Right cardiac atrium (tissue), 5 donors: ENCODE results near the gene PCDHB6. TPM values are rescaled to one million over a fixed set of nuclear protein-coding genes. Genes with fewer than 3 reads are reported as not detected.
"Not testable (repeated sequence)": the region's sequence is repeated elsewhere in the genome, so short reads cannot be mapped to it uniquely, and the experiment has no call there.

Source experiments
- ATAC-seq, 2 donors: fragments of 200-7000 bp; cut with Tn5 transposase; one replicate each; pipeline versions ENCODE4 v1.8.0 to v1.9.1; 2020; ENCODE audit warnings: moderate library complexity in 2 of 2, mild to moderate bottlenecking in 1 of 2
- DNase-seq, 3 donors: peaks; one replicate each; pipeline ENCODE4 v3.0.0-alpha.2; 2020
- H3K27ac ChIP-seq: one replicate; pipeline ENCODE4 v1.5.1; 2013; ENCODE audit warnings: mild to moderate bottlenecking, low read length, control low read depth, moderate library complexity
- H3K27me3 ChIP-seq: one replicate; pipeline ENCODE4 v1.6.1; 2013; ENCODE audit not compliant: control insufficient read depth, insufficient read depth
- H3K4me1 ChIP-seq: one replicate; pipeline ENCODE4 v1.6.1; 2013; ENCODE audit warnings: low read length; ENCODE audit not compliant: control insufficient read depth, insufficient read depth
- H3K4me3 ChIP-seq: one replicate; pipeline ENCODE4 v1.5.1; 2013; ENCODE audit warnings: low read length, control low read depth
- H3K9me3 ChIP-seq: one replicate; pipeline ENCODE4 v1.6.1; 2013; ENCODE audit warnings: low read length; ENCODE audit not compliant: control insufficient read depth
- WGBS: extraction: QIAGEN DNeasy Blood & Tissue Kit; methylation state at CpG from one replicate; pipeline ENCODE4 v1.1.7; 2013; 5-methylcytosine and 5-hydroxymethylcytosine counted together
- intact Hi-C, 4 donors: fragments of 100-400 bp; cut with DNase I; formaldehyde crosslinking; loops; one replicate each; pipeline versions ENCODE4 v1.11.0 to v1.14.0; 2022 to 2023
- polyA plus RNA-seq: library from polyadenylated mRNA; stranded (reverse); fragments of 200-250 nt; gene quantifications from one replicate; pipeline ENCODE4 v1.2.3, GENCODE V29; 2013
- total RNA-seq, 4 donors: library from RNA; stranded (reverse); fragmentation: NEBNext Ultra II Directional; extraction: Animal tissue kit (Norgen Biotek cat#: 25700); gene quantifications; one replicate each; pipeline ENCODE4 v1.2.1, GENCODE V29; 2021
- donor health status: healthy with polysubstance abuse.
- donor health status: DM: no; HTN: yes; CAD: no.
- donor health status: DM: no; HTN: no; CAD: no.
- donor health status: DM: no; HTN: yes; CAD: no; lungs with severe emphysema.
- donor health status: DM: yes; HTN: yes; CAD: no.

PCDHB6 gene
- total and polyA plus RNA-seq, 5 donors, result 0.34 to 0.76 (median 0.51) TPM

- intact Hi-C loops, result no loop called here
- DNase-seq, result no peak
- WGBS, result 15% methylated on average over 22 of the region's 22 CpGs
- Histone ChIP-seq H3K27ac (no peak within 1 kb of the TSS), H3K9me3 (peaks cover 3% of the 10 kb centered on the region), H3K4me1 (no peaks in the 10 kb centered on the region), H3K4me3 (peak within 1 kb of the TSS; percentile 64), H3K27me3 (no peaks in the 10 kb centered on the region)
- peak in 1 of 2 donors; percentile 21 for ATAC-seq
Observed at GRCh38 chr5:141135030-141135717, 14.7 kb upstream of the PCDHB6 start, which contains the start of gene PCDHB5. PCDHB5 (plus strand) TSS chr5:141135206; CDS start chr5:141135435, 229 bp downstream.

DNA sequence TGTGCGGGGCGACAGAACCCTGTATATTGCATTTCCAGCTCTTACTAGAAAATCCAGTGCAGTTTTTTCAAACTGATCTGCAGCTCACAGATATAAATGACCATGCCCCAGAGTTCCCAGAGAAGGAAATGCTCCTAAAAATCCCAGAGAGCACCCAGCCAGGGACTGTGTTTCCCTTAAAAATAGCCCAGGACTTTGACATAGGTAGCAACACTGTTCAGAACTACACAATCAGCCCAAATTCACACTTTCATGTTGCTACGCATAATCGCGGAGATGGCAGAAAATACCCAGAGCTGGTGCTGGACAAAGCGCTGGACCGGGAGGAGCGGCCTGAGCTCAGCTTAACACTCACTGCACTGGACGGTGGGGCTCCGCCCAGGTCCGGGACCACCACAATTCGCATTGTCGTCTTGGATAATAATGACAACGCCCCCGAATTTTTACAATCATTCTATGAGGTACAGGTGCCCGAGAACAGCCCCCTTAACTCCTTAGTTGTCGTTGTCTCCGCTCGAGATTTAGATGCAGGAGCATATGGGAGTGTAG lies 14.1 kb upstream of the PCDHB6 start:
- Histone ChIP-seq H3K27ac (no peak overlapping the region), H3K27me3 (no peaks in the 10 kb centered on the region), H3K4me1 (no peaks in the 10 kb centered on the region), H3K9me3 (peaks cover 3% of the 10 kb centered on the region), H3K4me3 (peak overlapping the region; percentile 64)
- intact Hi-C loops, result no loop called here
- ATAC-seq (no peak), DNase-seq (no peak)
- WGBS, result 39% methylated on average over 19 of the region's 19 CpGs

DNA sequence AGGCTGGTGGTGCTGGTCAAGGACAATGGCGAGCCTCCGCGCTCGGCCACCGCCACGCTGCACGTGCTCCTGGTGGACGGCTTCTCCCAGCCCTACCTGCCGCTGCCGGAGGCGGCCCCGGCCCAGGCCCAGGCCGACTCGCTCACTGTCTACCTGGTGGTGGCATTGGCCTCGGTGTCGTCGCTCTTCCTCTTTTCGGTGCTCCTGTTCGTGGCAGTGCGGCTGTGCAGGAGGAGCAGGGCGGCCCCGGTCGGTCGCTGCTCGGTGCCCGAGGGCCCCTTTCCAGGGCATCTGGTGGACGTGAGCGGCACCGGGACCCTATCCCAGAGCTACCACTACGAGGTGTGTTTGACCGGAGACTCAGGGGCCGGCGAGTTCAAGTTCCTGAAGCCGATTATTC lies 12.5 kb upstream of the PCDHB6 start:
- 44% methylated on average over 34 of the region's 34 CpGs for WGBS
- intact Hi-C loops, H3K4me1 ChIP-seq, ATAC-seq, H3K27me3 ChIP-seq, H3K9me3 ChIP-seq, DNase-seq, H3K4me3 ChIP-seq, H3K27ac ChIP-seq: not testable (repeated sequence)

DNA sequence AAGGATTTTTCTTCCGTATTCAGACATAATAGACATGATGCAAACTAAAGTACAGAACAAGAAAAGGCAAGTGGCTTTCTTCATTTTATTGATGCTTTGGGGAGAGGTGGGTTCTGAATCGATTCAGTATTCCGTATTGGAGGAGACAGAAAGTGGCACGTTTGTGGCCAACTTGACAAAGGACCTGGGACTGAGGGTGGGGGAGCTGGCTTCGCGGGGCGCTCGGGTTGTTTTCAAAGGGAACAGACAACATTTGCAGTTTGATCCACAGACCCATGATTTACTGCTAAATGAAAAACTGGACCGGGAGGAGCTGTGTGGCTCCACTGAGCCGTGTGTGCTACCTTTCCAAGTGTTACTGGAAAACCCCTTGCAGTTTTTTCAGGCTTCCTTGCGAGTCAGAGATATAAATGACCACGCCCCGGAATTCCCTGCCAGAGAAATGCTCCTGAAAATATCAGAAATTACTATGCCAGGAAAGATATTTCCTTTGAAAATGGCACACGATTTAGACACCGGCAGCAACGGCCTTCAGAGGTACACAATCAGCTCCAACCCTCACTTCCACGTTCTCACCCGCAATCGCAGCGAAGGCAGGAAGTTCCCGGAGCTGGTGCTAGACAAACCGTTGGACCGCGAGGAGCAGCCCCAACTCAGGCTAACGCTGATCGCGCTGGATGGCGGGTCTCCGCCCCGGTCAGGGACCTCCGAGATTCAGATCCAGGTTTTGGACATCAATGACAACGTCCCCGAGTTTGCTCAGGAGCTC lies 551 bp downstream of the PCDHB6 start:
- ATAC-seq, result no peak
- intact Hi-C loops, result no loop called here
- Histone ChIP-seq H3K4me1 (no peaks in the 10 kb centered on the region), H3K27ac (no peak overlapping the region), H3K4me3 (no peak overlapping the region), H3K9me3 (peaks cover 2% of the 10 kb centered on the region), H3K27me3 (no peaks in the 10 kb centered on the region)
- peak in 2 of 3 donors; percentile 36 to 37 for DNase-seq
- WGBS, result 36% methylated on average over 33 of the region's 33 CpGs

GRCh38 chr5:141150993-141151325 lies 1.1 kb downstream of the PCDHB6 start:
- H3K4me1 ChIP-seq, result no peaks in the 10 kb centered on the region
- H3K4me3 ChIP-seq, result no peak overlapping the region
- H3K27ac ChIP-seq, result no peak overlapping the region
- no peaks in the 10 kb centered on the region for H3K27me3 ChIP-seq
- WGBS, result 31% methylated on average over 13 of the region's 13 CpGs
- intact Hi-C loops, result no loop called here
- no peak for DNase-seq
- no peak for ATAC-seq
- peaks cover 7% of the 10 kb centered on the region for H3K9me3 ChIP-seq

DNA sequence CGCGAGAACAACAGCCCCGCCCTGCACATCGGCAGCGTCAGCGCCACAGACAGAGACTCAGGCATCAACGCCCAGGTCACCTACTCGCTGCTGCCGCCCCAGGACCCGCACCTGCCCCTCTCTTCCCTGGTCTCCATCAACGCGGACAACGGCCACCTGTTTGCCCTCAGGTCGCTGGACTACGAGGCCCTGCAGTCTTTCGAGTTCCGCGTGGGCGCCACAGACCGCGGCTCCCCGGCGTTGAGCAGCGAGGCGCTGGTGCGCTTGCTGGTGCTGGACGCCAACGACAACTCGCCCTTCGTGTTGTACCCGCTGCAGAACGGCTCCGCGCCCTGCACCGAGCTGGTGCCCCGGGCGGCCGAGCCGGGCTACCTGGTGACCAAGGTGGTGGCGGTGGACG lies 1.8 kb downstream of the PCDHB6 start:
- DNase-seq, result peak in 1 of 3 donors; percentile 27
- H3K27me3 ChIP-seq, H3K9me3 ChIP-seq, intact Hi-C loops, H3K27ac ChIP-seq, ATAC-seq, H3K4me1 ChIP-seq, H3K4me3 ChIP-seq: not testable (repeated sequence)
- WGBS, result 35% methylated on average over 36 of the region's 41 CpGs

- not testable (repeated sequence) for H3K9me3 ChIP-seq, H3K4me3 ChIP-seq
- 23% methylated on average over 36 of the region's 36 CpGs for WGBS
Observed at GRCh38 chr5:141152096-141152495, 2.2 kb downstream of the PCDHB6 start.

GRCh38 chr5:141155540-141156374 lies 5.9 kb downstream of the PCDHB6 start:
- Histone ChIP-seq H3K27me3 (no peaks in the 10 kb centered on the region), H3K4me3 (no peak overlapping the region), H3K27ac (no peak overlapping the region), H3K4me1 (no peaks in the 10 kb centered on the region), H3K9me3 (peaks cover 10% of the 10 kb centered on the region)
- WGBS, result 30% methylated on average over 21 of the region's 21 CpGs
- ATAC-seq (no peak), DNase-seq (no peak)
- intact Hi-C loops, result no loop called here

More at GRCh38 chr5:141152096-141152495, 2.2 kb downstream of the PCDHB6 start:
- H3K27me3 ChIP-seq, ATAC-seq, H3K4me1 ChIP-seq, DNase-seq, intact Hi-C loops, H3K27ac ChIP-seq: not testable (repeated sequence)

DNA sequence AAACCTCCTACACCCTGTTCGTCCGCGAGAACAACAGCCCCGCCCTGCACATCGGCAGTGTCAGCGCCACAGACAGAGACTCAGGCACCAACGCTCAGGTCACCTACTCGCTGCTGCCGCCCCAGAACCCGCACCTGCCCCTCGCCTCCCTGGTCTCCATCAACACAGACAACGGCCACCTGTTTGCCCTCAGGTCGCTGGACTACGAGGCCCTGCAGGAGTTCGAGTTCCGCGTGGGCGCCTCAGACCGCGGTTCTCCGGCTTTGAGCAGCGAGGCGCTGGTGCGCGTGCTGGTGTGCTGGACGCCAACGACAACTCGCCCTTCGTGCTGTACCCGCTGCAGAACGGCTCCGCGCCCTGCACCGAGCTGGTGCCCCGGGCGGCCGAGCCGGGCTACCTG lies 7.5 kb downstream of the PCDHB6 start:
- DNase-seq, H3K9me3 ChIP-seq, intact Hi-C loops: not testable (repeated sequence)

GRCh38 chr5:141157901-141158300 lies 8.0 kb downstream of the PCDHB6 start:
- DNase-seq, H3K4me1 ChIP-seq, H3K9me3 ChIP-seq, intact Hi-C loops, H3K27me3 ChIP-seq, H3K4me3 ChIP-seq, H3K27ac ChIP-seq, ATAC-seq: not testable (repeated sequence)
- WGBS, result 32% methylated on average over 20 of the region's 28 CpGs

More for the DNA sequence above, 7.5 kb downstream of the PCDHB6 start:
- not testable (repeated sequence) for H3K27ac ChIP-seq, H3K27me3 ChIP-seq, H3K4me1 ChIP-seq, H3K4me3 ChIP-seq, ATAC-seq
- WGBS, result 32% methylated on average over 38 of the region's 38 CpGs
